Dedifferentiated amniotic fluid mesenchymal stem cell (primary cell): ENCODE measurements around the gene FSD1L.
"Not testable (repeated sequence)": the region's sequence is repeated elsewhere in the genome, so short reads cannot be mapped to it uniquely, and the experiment has no call there.

Source experiments
- DNase-seq: peaks from one replicate; pipeline ENCODE4 v3.0.0-alpha.2; 2016; ENCODE audit errors: extremely low spot score

FSD1L gene

DNA sequence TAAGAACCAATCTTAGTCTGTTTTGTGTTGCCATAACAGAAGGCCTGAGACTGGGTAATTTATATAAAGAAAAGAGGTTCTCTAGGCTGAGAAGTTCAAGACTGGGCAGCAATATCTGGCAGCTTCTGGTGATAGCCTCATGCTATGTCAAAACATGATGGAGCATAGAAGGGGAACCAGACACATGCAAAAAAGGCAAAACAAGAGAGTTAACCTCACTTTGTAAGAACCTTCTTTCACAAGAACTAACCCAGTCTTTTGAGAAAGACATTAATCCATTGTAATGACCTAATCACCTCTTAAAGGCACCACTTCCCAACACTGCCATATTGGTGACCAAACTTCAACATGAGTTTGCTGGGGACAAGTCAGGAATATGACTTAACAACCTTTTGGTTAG, 37.3 kb downstream of the FSD1L start:
- DNase-seq = no peak

DNA sequence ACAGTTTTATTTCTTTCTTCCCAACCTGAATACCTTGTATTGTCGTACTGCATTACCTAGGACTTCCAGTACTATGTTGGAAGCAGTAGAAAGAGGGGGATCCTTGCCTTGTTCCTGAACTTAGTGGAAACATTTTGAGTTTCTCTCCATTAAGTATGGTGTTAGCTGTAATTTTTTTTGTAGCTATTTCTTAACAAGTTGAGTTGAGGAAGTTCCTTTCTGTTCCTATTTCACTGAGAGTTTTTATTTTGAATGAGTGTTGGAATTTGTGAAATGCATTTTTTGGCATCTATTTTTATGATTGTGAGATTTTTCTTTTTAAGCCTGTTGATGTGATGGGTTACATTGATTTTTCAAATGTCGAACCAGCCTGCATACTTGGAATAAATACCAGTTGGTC, 49.0 kb downstream of the FSD1L start:
- no peak for DNase-seq

DNA sequence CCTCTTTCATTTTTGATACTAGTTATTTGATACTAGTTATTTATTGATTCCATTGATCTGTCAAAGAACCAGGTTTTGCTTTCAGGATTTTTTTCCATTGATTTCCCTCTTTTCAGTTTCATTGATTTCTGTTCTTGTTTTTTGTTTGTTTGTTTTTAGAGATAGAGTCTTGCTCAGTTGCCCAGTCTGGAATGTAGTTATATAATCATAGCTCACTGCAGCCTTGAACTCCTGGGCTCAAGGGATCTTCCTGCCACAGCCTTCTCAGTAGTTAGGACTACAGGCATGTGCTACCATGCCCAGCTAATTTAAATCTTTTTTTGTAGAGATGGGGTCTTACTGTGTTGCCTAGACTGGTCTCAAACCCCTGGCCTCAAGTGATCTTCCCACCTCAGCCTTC, 49.9 kb downstream of the FSD1L start:
- no peak for DNase-seq

DNA sequence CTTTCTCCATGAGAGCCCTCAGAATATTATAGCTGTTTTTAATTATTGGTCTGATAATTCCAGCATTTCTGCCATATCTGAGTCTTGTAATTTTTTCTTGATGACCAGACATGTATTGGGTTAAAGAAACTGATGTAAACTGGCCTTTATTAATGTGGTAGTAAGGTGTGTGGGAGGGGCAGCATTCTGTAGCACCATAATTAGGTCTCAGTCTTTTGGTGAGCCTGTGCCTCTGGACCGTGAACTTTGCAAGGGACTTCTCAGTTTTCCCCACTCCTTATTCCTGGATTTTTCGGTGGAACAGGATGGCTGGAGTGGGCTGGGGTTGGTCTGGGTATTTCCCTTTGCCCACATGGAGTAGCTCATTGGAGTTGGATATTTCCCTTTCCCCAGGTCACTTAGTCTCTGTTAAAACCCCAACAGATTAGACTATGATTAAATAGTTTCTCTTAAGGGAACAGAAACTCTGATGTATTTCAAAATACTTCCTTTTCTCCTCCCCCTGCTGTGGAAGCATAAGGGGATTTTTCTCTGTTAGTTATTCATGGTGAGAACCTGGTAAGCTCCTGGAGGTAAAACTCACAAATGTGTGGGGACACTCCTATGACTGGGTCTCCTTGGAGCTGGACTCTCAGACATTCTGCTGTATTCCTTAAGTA, 52.4 kb downstream of the FSD1L start:
- no peak for DNase-seq

DNA sequence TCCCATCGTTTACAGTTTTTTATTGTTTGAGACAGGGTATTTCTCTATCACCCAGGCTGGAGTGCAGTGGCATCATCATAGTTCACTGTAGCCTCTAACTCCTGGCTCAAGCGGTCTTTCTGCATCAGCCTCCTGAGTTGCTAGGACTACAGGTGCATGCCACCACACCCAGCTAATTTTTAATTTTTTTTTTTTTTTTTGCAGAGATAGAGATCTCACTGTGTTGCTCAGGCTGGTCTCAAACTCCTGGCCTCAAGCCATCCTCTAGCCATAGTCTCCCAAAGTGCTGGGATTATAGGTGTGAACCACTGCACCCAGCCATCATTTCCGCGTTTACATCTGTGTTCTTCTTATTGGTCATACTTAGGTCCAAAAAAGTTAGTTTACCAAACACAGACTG, 53.6 kb downstream of the FSD1L start:
- no peak for DNase-seq

DNA sequence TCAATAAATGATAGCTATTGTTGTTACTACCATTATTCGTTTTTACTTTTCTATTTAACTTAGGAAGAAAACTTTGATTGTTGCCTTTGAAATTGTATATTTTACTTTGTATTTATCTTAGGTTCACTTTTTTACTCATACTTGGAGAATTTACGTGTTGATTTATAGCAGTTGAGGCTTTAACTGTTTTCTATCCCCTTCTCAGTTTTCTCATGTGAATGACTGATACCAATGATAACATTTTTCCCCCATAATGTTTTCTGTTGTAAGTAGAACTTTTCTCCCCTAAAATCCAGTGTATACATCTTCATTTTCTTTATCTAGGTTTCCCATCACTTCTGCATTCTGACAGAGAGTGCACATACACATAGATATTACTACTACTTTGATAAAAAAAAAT, 54.4 kb downstream of the FSD1L start:
- DNase-seq = no peak

DNA sequence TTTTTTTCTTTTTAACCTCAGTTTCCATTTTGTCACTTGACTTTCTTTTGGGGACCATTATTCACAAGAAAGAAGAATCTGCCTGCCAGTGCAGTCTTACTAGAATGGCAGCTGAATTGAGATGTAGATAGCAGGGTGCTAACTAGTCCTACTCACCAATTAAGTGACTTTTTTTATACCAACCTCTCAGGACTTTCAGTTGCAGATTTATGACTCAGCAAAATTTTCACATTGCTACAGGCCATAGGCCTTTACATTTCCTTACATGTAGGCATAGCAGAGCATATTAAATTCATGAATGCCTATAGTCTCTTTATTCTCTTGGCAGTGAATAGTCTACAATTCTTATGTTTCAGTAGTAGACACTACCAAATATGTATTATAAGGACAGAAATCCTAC, 56.0 kb downstream of the FSD1L start:
- no peak for DNase-seq

DNA sequence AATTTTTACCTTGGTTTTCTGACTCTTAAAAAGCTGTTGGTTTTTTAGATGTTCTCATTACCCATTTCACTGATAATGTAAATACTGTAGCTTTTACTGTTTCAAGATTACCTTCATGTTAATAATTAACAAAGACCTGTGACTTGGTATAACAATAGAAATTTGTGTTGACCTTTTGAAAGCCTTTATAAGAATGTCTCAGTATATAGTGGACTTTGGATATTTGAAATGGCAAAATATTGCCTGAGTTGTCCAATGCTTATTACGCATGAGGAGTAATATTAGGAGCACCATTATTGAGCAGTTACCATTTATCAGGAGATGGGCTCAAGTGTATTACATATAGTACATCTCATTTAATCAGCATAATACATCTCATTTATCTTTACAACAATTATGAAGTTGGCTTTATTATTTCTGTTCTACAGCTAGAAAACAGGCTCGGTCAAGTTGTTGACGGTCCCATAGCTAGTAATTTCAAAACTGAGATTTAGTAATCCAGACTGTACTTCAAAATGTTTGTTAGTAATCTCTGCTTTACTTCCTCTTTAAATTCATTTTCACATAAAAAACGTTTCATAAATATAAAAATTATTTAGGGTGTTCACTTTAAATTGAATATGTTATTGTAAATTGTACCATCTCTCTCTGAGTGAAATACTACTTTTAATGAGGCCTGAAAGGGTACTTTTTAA, 59.4 kb downstream of the FSD1L start:
- DNase-seq = no peak

DNA sequence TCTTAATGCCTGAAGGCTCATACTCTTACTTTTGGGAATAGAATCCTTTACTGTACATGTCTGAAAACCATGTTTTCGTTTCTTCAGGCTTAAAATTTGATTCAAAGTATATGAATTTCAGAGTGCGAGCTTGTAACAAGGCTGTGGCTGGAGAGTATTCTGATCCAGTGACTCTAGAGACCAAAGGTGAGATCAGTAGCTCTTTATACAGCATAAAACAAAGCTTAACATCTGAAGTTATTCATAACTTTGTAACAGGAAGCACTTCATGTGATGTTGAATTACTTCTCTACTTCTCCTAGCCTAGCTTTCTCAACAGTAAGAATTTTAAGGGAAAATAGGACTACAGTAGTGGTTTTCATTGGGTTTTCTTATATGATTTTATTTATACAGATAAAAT, 60.7 kb downstream of the FSD1L start:
- no peak for DNase-seq

DNA sequence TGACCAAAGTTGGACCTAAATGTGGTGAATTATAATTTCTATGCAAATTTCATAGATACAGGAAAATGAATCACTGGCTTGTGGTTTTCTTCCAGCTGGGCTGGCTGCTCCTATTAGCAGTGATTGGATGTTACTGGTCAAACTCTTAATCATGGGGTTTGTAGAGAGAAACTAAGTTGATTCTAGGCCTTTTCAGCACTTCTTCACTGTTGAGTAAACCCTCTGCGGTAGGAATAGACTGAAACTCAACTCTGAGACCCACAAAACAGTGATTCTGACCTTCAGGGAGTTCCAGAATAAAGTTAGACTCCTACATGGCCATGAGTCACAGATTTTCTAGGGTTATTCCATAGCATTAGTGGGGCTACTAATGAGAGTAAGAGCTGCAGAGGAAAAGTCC, 62.2 kb downstream of the FSD1L start:
- no peak for DNase-seq

DNA sequence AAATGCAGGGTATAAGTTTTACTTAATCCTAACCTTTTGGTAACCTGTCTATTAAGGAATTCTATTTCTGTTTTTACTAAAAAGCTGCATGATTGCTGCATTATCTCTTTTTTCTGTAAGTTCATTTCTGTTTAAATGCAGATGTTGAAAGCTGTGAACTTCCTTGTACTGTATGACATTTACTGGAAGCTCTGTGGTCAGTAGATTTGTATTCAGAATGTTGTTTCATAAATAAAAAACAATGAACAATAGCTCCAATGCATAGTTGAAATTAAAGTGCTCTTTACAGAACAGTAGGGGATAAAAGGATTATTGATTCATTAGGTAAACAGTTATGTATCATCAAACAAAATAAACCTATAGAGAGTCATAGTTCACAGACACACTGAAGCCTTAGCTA, 63.6 kb downstream of the FSD1L start:
- no peak for DNase-seq

DNA sequence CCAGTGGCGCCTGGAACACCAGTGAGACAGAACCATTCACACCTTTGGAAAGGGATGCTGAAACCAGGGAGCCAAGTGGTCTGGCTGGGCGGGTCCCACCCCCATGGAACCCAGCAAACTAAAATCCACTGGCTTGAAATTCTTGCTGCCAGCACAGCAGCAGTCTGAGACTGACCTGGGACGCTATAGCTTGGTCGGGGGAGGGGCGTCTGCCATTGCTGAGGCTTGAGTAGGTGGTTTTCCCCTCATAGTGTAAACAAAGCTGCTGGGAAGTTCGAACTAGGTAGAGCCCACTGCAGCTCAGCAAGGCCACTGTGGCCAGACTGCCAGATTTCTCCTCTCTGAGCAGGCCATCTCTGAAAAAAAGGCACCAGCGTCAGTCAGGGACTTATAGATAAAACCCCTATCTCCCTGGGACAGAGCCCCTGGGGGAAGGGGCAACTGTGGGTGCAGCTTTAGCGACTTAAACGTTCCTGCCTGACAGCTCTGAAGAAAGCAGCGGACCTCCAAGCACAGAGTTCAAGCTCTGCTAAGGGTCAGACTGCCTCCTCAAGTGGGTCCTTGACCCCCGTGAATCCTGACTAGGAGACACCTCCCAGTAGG, 68.1 kb downstream of the FSD1L start:
- no peak for DNase-seq

DNA sequence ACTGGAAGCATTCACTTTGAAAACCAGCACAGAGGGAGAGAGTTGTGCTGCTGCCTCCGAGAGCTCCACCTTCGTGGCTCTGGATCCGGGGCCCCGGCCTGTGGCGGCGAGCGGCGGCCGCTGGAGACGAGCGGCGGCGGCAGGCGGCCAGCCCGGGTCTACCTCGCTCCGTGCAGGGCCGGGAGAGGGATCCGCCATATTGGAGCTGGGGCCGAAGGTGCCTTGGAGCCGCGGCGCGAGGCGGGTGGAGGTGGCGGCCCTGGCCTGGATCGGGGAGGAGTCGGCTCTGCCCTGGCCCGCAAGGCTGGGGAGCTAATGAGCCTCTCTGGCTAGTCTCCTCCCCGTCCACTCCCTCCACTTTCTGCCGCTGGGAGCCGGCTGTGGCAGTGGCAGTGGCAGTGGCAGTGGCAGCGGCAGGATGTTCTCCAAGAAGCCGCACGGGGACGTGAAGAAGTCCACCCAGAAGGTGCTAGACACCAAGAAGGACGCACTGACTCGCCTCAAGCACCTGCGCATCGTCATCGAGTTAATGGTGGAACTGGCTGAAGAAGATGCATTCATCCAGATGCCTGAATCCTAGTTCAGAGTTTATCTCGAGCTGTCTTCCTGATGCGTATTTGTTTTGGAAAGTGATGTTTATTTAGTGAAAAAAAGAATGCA, 72.0 kb downstream of the FSD1L start:
- DNase-seq = not testable (repeated sequence)

DNA sequence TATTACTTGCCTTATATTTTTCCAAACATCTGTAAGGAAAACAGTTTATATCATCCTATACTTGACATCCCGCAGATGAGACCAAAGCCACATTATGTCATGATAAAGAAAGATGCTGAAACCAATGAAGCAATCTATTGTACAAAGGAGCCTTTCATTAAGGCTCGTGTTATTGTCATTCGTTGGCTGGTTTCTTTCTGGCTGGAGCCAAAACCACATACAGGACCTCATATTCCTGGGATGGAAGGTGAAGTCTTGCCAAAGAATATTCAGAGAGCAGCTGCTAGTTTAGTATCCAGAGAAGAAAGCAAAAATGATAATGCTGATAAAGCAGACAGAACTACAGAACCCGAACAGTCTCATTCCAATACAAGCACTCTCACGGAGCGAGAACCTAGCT, 73.2 kb downstream of the FSD1L start:
- not testable (repeated sequence) for DNase-seq

DNA sequence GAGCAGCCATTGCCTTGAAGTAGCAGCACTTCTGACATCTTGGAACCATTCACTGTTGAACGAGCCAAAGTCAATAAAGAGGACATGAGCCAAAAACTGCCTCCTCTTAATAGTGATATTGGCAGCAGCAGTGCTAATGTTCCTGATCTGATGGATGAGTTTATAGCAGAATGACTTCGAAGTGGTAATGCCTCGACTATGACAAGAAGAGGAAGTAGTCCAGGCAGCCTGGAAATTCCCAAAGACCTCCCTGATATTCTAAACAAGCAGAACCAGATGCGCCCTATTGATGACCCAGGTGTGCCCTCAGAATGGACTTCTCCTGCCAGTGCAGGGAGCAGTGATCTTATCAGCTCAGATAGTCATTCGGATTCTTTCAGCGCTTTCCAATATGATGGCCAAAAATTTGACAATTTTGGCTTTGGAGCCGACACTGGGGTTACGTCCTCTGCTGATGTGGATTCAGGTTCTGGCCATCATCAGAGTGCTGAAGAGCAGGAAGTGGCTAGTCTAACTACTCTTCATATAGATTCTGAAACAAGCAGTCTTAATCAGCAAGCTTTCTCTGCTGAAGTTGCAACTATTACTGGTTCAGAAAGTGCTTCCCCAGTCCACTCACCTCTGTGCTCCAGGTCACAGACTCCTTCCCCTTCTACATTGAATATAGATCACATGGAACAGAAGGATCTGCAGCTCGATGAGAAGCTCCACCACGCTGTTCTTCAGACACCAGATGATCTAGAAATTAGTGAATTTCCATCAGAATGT, 75.0 kb downstream of the FSD1L start:
- not testable (repeated sequence) for DNase-seq

DNA sequence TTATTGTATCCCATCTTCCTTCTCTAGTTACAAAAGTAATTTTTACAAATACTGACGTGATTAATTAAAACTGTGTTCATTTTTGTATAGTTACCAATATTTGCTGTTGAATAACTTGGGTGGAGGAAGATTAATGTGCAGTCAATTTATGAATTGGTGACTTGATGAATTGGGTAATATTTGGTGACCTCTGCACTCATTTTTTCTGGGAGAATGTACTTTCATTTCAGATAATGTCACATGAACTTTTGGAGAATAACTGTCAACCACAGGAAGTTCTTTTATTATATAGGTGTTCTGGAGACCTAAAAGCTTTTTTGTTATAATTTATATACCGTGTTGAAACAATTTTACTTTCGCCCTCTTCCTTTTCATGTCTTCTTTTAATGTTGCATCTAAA, 83.7 kb downstream of the FSD1L start:
- DNase-seq = no peak

DNA sequence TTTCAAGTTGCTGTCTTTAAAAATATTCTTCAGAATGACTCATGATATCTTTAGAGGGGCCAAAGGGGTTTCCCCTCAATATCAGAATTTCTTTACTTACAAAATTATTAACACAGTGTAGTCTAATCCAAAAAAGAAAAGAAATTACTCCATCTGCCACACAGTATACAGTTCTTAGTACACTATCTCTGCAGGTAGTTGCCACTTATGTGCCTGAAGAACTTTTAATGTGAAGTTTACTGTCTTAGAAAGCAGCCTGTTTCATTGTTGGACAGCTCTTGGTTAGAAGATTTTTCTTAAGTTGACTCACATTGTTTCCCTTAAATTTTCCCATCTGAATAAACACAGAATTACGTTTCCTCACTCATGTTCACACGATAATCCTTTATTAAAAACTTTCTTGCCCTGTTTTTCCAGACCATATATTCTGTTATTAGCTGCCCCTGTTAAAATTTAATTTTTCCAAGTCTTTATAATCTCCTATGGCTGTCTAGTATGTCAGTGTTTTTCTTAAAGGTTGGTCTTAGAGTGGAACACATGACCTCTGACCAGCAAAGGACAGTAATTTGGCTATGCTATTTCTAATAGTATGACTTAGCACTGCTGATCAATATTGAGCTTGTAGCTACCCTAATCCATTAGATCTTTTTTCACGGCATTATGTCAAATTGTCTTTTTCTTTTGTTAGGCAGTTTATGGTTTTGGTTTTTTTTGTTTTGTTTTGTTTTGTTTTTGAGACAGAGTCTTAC, 88.3 kb downstream of the FSD1L start:
- DNase-seq = no peak

DNA sequence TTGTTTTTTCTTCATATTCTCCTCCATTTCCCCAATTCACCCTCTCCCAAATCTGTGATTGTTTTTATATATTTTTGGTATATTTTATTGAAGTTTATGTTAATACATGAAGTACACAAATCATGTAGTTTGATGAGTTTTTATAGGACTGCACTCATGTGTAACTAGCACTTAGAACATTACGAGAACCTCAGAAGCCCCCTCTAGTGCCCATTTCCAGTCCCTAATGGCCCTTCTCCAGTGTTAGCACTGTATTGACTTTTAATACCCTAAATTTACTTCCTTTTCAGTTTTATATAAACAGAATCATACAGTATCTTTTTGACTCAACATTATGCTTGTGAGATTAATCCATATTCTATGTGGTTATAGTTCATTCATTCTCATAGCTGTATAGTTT, 91.6 kb downstream of the FSD1L start:
- DNase-seq = no peak

DNA sequence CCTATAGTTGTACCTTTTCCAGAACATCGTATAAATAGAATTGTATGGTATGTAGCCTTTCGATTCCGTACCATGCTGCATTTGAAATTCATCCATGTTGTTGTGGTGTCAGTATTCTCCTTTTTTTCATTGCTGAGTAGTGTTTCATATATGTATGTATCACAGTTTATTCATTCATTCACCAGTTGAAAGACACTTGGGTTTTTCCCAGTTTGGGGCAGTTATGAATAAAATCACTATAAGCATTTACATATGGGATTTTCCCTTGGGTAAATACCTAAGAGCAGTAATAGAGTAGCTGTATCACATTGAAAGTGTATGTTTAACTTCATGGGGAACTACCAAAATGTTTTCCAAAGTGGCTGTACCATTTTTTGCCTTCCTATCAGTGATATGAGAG, 94.0 kb downstream of the FSD1L start:
- DNase-seq = no peak

DNA sequence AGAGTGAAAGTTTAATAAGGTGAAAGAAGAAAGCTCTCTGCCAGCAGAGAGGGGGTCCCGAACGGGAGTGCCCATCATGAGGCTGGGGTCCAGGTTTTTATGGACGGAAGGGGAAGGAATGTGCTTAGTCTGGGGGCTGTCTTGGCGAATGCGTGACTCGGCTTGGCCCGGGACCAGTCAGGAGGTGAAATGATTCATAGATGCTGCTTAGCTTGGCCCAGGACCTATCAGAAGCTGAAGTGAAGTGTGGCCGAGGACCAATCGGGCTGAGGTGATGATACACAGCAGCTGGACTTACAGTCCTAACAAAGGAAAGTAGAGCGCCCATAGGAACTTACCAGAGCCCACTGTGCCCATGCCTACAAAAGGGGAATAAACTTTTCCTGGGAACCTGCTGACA, 106.2 kb downstream of the FSD1L start:
- no peak for DNase-seq

DNA sequence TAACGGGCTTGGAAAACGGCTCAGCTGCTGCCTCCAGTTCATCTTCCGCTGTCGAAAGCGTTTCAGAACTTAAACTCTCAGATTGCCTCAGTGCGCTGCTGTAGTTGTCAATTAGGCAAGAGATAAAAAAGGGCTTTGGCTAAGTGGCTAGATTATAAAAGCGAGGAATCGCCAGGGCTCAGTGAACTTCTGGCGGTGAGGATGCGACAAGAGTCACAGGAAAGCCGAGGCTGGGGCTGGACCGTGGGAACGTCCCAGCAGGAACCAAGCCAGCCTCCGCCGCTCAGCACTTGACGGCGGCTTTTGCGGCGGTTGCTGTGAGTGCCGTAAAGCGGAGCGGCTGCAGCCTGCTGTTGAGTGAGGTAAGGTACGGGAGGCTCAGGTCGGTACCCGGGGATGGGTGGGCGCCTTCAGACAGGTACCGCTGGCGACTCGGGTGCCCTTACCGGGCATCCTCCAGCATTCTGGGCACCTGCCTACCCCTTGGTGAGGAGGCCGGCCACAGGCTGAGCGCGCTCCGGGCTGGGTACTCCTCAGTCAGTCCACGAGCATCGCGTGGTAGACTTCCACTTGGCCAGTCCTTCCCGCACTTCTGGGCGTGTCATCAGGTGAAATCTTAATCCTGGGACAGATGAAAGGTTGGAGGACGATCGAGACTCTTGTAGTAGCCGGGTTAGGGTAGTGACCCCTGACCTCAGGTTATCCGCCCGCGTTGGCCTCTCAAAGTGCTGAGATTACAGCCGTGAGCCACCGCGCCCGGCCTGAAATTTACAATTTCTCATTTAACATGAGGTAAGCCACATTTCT, 110.2 kb downstream of the FSD1L start, which contains the start of gene FKTN:
TSS of gene FKTN (plus strand) at position 328 of the 807 bp plus-strand sequence. CDS start 16,902 bp downstream, outside the sequence.
- peak; percentile 81 for DNase-seq
